ENCODE measurements around the gene LYPD4. TPM values are rescaled to one million over a fixed set of nuclear protein-coding genes. Genes with fewer than 3 reads are reported as not detected.

Gene LYPD4
- total RNA-seq, 1 experiment from 2014 or later, result not detected

- intact Hi-C loops (cut with micrococcal nuclease), result no loop called here
- H4K20me1 ChIP-seq (ENCODE audit: low read length), result no peaks in the 10 kb centered on the region
- H3K27ac ChIP-seq (ENCODE audit: low read length), result no peak within 1 kb of the TSS
- no TSS peak for BruUV-seq (replicated peaks)
- no peak for ATAC-seq
- TF ChIP-seq CTCF (conservative IDR thresholded peaks at IDR 0.05; ENCODE audit: low read depth, low read length) (no peak), EZH2 (IDR thresholded peaks at IDR 0.05; ENCODE audit: low read length, unreplicated experiment) (no peak), EZH2phosphoT487 (IDR thresholded peaks at IDR 0.05; ENCODE audit: borderline replicate concordance, low read length) (no peak)
- H3F3A ChIP-seq (ENCODE audit: low read length, unreplicated experiment), result no peaks in the 10 kb centered on the region
- no peaks in the 10 kb centered on the region for H3K79me2 ChIP-seq (ENCODE audit: low read length)
- no peak for DNase-seq
- H3K36me3 ChIP-seq (ENCODE audit: low read depth, low read length), result no peaks in the 10 kb centered on the region
- H3K27me3 ChIP-seq (ENCODE audit: low read length), result no peaks in the 10 kb centered on the region
- no peaks in the 10 kb centered on the region for H3K9me3 ChIP-seq (ENCODE audit: low read length)
- H3K4me2 ChIP-seq (ENCODE audit: low read length), result no peak within 1 kb of the TSS
- H3K4me1 ChIP-seq (ENCODE audit: insufficient read depth, low read length), result no peaks in the 10 kb centered on the region
- POLR2A ChIA-PET (ENCODE audit: unreplicated experiment), result no interaction called here
- no peaks in the 10 kb centered on the region for H3K9me2 ChIP-seq (replicated peaks; ENCODE audit: low read length)
- H2AFZ ChIP-seq (ENCODE audit: low read length), result no peak within 1 kb of the TSS
- CTCF ChIA-PET, result no interaction called here
- no peak within 1 kb of the TSS for H3K9ac ChIP-seq (ENCODE audit: low read length)
- H3K4me3 ChIP-seq (ENCODE audit: low read length), result no peak within 1 kb of the TSS
These were observed 343 bp upstream of the LYPD4 start, which contains the start of gene DMRTC2 for GRCh38 chr19:41845001-41845050. Gene DMRTC2 (plus strand): TSS chr19:41845042. CDS start chr19:41847429, 2,387 bp downstream.

- ATAC-seq, result no peak
- Histone ChIP-seq H3K4me3 (ENCODE audit: low read length) (no peak overlapping the region), H3K4me1 (ENCODE audit: insufficient read depth, low read length) (no peaks in the 10 kb centered on the region), H2AFZ (ENCODE audit: low read length) (no peak overlapping the region), H3F3A (ENCODE audit: low read length, unreplicated experiment) (no peaks in the 10 kb centered on the region), H3K27ac (ENCODE audit: low read length) (no peak overlapping the region), H3K4me2 (ENCODE audit: low read length) (no peak overlapping the region), H3K79me2 (ENCODE audit: low read length) (no peaks in the 10 kb centered on the region), H3K36me3 (ENCODE audit: low read depth, low read length) (no peaks in the 10 kb centered on the region), H3K9me3 (ENCODE audit: low read length) (no peaks in the 10 kb centered on the region), H3K9me2 (replicated peaks; ENCODE audit: low read length) (no peaks in the 10 kb centered on the region), H3K9ac (ENCODE audit: low read length) (no peak overlapping the region), H3K27me3 (ENCODE audit: low read length) (no peaks in the 10 kb centered on the region), H4K20me1 (ENCODE audit: low read length) (no peaks in the 10 kb centered on the region)
- intact Hi-C loops (cut with micrococcal nuclease), result no loop called here
- CTCF ChIA-PET, result no interaction called here
- POLR2A ChIA-PET (ENCODE audit: unreplicated experiment), result no interaction called here
- no TSS peak for BruUV-seq (replicated peaks)
- no peak for DNase-seq
- TF ChIP-seq EZH2 (IDR thresholded peaks at IDR 0.05; ENCODE audit: low read length, unreplicated experiment) (no peak), EZH2phosphoT487 (IDR thresholded peaks at IDR 0.05; ENCODE audit: borderline replicate concordance, low read length) (no peak), CTCF (conservative IDR thresholded peaks at IDR 0.05; ENCODE audit: low read depth, low read length) (no peak)
These were observed 1.1 kb downstream of the LYPD4 start for GRCh38 chr19:41843371-41843770.

GRCh38 chr19:41839211-41839610 lies 5.3 kb downstream of the LYPD4 start:
- DNase-seq (no peak), ATAC-seq (no peak)
- CTCF ChIA-PET, result no interaction called here
- Histone ChIP-seq H3K4me2 (ENCODE audit: low read length) (no peak overlapping the region), H4K20me1 (ENCODE audit: low read length) (no peaks in the 10 kb centered on the region), H3F3A (ENCODE audit: low read length, unreplicated experiment) (no peaks in the 10 kb centered on the region), H3K27me3 (ENCODE audit: low read length) (no peaks in the 10 kb centered on the region), H2AFZ (ENCODE audit: low read length) (no peak overlapping the region), H3K36me3 (ENCODE audit: low read depth, low read length) (no peaks in the 10 kb centered on the region), H3K9ac (ENCODE audit: low read length) (no peak overlapping the region), H3K4me3 (ENCODE audit: low read length) (no peak overlapping the region), H3K79me2 (ENCODE audit: low read length) (no peaks in the 10 kb centered on the region), H3K27ac (ENCODE audit: low read length) (no peak overlapping the region), H3K9me3 (ENCODE audit: low read length) (no peaks in the 10 kb centered on the region), H3K9me2 (replicated peaks; ENCODE audit: low read length) (no peaks in the 10 kb centered on the region), H3K4me1 (ENCODE audit: insufficient read depth, low read length) (no peaks in the 10 kb centered on the region)
- TF ChIP-seq EZH2 (IDR thresholded peaks at IDR 0.05; ENCODE audit: low read length, unreplicated experiment) (no peak), EZH2phosphoT487 (IDR thresholded peaks at IDR 0.05; ENCODE audit: borderline replicate concordance, low read length) (no peak), CTCF (conservative IDR thresholded peaks at IDR 0.05; ENCODE audit: low read depth, low read length) (no peak)
- intact Hi-C loops (cut with micrococcal nuclease), result no loop called here
- BruUV-seq (replicated peaks), result no TSS peak
- POLR2A ChIA-PET (ENCODE audit: unreplicated experiment), result interaction anchor here (0.6 kb wide), 1 partner anchor 36 kb away, joined by 6 read pairs; no protein-coding TSS in a partner anchor
